ENCODE results near the gene PLCXD1. TPM values are rescaled to one million over a fixed set of nuclear protein-coding genes. Genes with fewer than 3 reads are reported as not detected.
A peak's percentile ranks its signal among the peaks of the same experiment; 100 is the strongest.

The PLCXD1 gene
- total RNA-seq, 1 donor from 2014 or later = 20.2 TPM

GRCh38 chrX:283115-283845, 2.1 kb downstream of the PLCXD1 start:
- Histone ChIP-seq H3K4me3 (ENCODE audit: low read depth, low read length) (peak overlapping the region; percentile 45), H3K36me3 (ENCODE audit: control insufficient read depth, insufficient read depth, low read length) (peaks cover 3% of the 10 kb centered on the region), H3K27me3 (ENCODE audit: control insufficient read depth, insufficient read depth, low read length) (no peaks in the 10 kb centered on the region)
- peak; percentile 70 for DNase-seq (ENCODE audit: low read depth)
- TF ChIP-seq CTCF (IDR thresholded peaks at IDR 0.05; ENCODE audit: insufficient read depth, low read length, poor library complexity, severe bottlenecking) = no peak

- Histone ChIP-seq H3K4me3 (ENCODE audit: low read depth, low read length) (no peak overlapping the region), H3K27me3 (ENCODE audit: control insufficient read depth, insufficient read depth, low read length) (no peaks in the 10 kb centered on the region), H3K36me3 (ENCODE audit: control insufficient read depth, insufficient read depth, low read length) (peaks cover 3% of the 10 kb centered on the region)
- TF ChIP-seq CTCF (IDR thresholded peaks at IDR 0.05; ENCODE audit: insufficient read depth, low read length, poor library complexity, severe bottlenecking) = no peak
- no peak for DNase-seq (ENCODE audit: low read depth)
Observed at GRCh38 chrX:285076-285677, 4.0 kb downstream of the PLCXD1 start.

- H3K4me3 ChIP-seq (ENCODE audit: low read depth, low read length) = no peak overlapping the region
- TF ChIP-seq CTCF (IDR thresholded peaks at IDR 0.05; ENCODE audit: insufficient read depth, low read length, poor library complexity, severe bottlenecking) = no peak
- H3K36me3 ChIP-seq (ENCODE audit: control insufficient read depth, insufficient read depth, low read length) = peaks cover 3% of the 10 kb centered on the region
- H3K27me3 ChIP-seq (ENCODE audit: control insufficient read depth, insufficient read depth, low read length) = no peaks in the 10 kb centered on the region
- DNase-seq (ENCODE audit: low read depth) = no peak
Observed at GRCh38 chrX:287670-288069, 6.5 kb downstream of the PLCXD1 start.

GRCh38 chrX:288561-288991, 7.4 kb downstream of the PLCXD1 start:
- no peak overlapping the region for H3K4me3 ChIP-seq (ENCODE audit: low read depth, low read length)
- DNase-seq (ENCODE audit: low read depth) = no peak
- no peak for TF ChIP-seq CTCF (IDR thresholded peaks at IDR 0.05; ENCODE audit: insufficient read depth, low read length, poor library complexity, severe bottlenecking)
- H3K36me3 ChIP-seq (ENCODE audit: control insufficient read depth, insufficient read depth, low read length) = peaks cover 3% of the 10 kb centered on the region
- H3K27me3 ChIP-seq (ENCODE audit: control insufficient read depth, insufficient read depth, low read length) = no peaks in the 10 kb centered on the region

- Histone ChIP-seq H3K36me3 (ENCODE audit: control insufficient read depth, insufficient read depth, low read length) (peaks cover 3% of the 10 kb centered on the region), H3K27me3 (ENCODE audit: control insufficient read depth, insufficient read depth, low read length) (no peaks in the 10 kb centered on the region), H3K4me3 (ENCODE audit: low read depth, low read length) (no peak overlapping the region)
- no peak for TF ChIP-seq CTCF (IDR thresholded peaks at IDR 0.05; ENCODE audit: insufficient read depth, low read length, poor library complexity, severe bottlenecking)
- no peak for DNase-seq (ENCODE audit: low read depth)
Observed at GRCh38 chrX:290476-291166, 9.4 kb downstream of the PLCXD1 start.
